Skeletal muscle cell (primary cell): ENCODE data around the gene LRRC27.
A peak's percentile ranks its signal among the peaks of the same experiment; 100 is the strongest.
"Not testable (repeated sequence)": the region's sequence is repeated elsewhere in the genome, so short reads cannot be mapped to it uniquely, and the experiment has no call there.

ENCODE experiments used
- DNase-seq: peaks from one replicate; pipeline ENCODE4 v3.0.0-alpha.2; 2010; ENCODE audit warnings: low read depth
- H3K4me3 ChIP-seq: 2 replicates; pipeline ENCODE4 v1.5.1; 2011; ENCODE audit warnings: low read depth, mild to moderate bottlenecking, control low read depth, low read length, moderate library complexity

The LRRC27 gene

DNA sequence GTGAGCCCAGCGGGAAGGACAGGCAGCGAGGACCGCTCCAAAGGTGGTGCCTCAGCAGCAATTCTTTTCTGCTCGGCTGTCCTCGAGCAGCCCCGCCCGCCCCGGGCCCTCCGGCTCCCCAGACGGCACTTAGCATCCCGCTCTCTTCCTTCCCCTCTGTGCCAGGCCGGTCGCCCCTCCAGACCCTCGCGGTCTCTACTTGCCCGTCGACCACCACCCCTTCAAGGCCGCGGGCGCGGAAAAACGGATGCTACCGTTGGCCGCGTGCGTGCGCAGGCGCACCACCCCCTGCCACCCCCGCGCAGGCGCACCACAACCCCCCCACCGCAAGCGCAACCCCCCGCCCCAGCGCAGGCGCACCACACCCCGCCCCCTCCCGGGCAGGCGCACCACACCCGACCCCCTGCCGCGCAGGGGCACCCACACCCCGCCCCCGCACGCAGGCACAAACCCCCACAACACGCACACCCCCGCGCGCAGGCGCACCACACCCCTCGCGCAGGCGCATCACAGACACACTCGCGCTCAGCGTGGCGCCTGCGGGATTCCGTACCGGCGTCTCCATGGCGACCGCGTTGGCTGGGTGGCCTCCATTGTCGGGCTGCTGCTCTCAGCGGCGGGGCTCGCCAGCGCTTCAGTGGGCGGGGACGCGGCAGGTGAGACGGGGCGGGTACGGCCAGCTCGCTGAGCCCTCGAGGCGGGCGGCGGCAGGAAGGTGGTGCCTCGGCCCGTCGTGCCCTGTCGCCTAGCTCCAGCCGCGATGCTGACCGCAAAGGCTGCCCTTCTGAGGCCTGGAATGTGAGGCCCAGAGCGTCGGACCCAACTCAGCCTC, at the start of gene LRRC27:
Gene LRRC27, plus strand, starts transcription at position 593 of the 832 bp plus-strand sequence. CDS start 1,332 bp downstream, outside the sequence.
- peak within 1 kb of the TSS; percentile 88 for H3K4me3 ChIP-seq
- DNase-seq: peak; percentile 90

DNA sequence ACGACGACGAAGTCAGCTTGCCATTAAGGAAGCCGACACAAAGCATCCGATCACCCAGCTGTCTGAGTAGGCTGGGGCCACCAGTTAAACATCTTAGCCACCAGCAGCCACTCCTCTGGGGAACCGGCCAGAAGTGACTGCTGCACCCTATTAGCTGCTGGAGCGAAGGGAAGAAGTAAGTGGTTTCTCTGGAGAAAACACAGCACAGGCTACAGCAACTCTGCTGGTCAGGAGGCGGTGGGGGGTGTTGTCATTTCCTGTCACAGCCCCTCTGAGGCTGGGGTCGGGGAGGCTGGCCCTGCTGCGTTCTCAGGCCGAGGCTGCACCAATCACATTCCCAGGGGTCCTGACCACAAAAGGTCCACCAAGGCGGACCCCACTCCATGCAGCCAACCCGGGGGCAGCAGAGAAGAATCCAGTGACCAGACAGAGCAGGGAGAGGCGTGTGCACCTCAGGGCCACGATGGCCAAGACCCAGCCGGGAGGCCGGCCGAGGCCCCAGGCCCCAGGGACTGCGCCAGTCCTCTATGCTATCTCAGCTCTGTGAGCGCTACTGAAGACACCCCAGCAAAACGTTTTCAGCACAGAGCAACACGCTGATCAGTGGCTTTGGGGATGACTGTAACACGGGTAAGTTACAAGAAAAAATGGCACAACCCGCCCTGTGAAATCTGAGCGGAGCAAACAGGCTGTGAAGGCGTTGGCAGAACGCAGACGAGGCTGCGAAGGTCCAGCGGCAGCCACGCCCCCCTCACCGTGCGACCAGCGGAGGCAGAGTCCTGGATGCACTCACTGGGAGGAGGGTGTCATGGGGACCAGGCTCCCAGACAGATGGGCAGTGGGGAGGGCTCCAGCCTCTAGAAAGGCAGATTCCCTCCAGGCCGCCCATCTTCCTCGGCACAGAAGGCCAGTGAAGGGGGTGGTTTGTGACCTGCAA, 49.1 kb upstream of the LRRC27 start:
- no peak overlapping the region for H3K4me3 ChIP-seq
- DNase-seq: no peak

DNA sequence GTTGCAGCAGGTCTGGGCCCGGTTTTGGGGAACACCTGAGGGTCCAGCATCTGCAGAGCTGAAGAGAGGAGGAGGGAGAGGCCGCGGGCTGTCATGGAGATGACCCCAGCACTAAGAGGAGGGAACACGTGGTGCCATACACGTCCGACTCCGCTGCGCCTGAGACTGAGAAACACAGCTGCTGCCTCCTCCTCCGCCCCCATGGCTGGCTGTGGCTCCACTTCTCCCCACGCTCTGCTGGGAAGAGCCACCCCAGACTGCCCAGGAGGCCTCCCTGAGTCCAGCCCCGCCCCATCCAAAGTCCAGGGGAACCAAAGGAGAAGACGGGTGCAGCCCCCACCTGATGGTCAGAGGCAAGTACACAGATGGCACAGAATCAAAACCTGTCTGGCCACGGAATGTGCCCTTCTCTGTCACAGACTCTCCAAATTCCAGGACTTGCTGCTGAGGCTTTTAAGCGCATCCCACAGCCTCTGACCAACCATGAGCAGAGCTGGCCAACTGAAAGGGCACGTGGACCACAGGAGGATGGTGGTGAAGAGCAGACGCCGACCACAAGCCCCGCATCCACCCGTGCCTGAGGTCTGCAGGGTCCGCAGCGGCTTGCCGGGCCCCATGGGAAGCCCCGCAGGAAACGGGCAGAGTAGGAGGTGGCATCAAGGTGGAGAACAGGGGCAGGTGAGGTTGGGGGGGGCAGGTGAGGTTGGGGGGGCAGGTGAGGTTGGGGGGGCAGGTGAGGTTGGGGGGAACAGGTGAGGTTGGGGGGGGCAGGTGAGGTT, 48.2 kb upstream of the LRRC27 start:
- no peak for DNase-seq
- H3K4me3 ChIP-seq: no peak overlapping the region

- DNase-seq: no peak
- H3K4me3 ChIP-seq: no peak overlapping the region
These were observed 42.6 kb upstream of the LRRC27 start for GRCh38 chr10:132289439-132289838.

DNA sequence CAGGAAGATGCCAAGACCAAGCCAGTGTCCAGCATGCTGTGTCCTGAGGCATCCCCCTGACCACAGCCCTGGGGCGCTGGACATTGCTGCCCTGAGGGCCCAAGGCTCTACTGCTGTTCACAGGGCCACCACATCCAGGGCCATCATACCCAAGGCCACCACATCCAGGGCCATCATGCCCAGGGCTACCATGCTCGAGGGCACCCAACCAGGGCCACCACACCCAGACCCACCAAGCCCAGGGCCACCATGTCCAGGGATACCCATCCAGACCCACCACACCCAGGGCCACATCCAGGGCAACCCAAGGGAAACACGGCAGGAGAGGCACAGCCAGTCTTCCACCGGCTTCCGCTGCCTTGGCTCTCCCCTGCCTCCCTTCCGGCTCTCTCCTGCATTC, 41.4 kb upstream of the LRRC27 start:
- DNase-seq: no peak

GRCh38 chr10:132291826-132292225, 40.2 kb upstream of the LRRC27 start:
- no peak for DNase-seq

More for the DNA sequence above, 41.4 kb upstream of the LRRC27 start:
- H3K4me3 ChIP-seq: no peak overlapping the region

DNA sequence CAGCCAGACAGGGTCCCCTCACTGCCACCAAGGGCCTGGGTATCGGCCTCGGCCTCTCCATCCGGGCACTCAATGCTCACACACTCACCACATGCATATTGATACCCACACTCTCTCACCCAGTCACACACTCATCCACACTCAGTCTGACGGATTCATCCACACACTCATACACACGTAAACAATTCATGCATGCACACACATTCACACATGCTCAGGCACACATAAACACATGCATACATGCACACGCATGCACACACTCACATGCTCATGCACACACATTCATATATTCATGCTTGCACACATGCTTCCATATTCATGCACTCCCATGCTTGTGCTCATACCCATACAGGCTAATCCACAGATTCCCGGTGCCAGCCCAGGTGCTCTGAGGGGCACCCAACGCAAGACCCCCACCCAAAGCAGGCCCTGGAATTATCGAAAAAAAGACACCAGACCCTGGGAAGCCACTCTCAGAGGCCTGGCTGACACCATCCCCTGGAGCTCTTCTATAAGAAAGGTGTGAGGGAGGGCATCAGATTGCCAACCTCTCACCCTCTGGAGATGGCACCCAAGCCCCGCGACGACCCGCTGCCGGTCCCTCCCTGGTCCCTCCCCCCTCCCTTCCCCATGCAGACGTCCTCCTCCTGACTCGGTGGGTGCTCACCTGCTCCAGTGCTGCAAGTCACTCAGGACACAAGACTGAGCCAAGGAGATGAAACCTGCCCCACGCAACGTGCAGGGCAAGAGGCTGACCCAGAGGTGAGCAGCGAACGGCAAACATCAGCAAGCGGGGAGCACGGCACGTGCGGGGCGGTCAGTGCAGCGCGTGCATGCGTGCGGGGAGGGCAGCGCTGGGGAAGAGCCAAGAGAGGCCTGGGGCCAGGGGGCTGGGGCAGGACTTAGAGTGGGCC, 39.4 kb upstream of the LRRC27 start:
- no peak for DNase-seq
- no peak overlapping the region for H3K4me3 ChIP-seq

More at GRCh38 chr10:132291826-132292225, 40.2 kb upstream of the LRRC27 start:
- no peak overlapping the region for H3K4me3 ChIP-seq

DNA sequence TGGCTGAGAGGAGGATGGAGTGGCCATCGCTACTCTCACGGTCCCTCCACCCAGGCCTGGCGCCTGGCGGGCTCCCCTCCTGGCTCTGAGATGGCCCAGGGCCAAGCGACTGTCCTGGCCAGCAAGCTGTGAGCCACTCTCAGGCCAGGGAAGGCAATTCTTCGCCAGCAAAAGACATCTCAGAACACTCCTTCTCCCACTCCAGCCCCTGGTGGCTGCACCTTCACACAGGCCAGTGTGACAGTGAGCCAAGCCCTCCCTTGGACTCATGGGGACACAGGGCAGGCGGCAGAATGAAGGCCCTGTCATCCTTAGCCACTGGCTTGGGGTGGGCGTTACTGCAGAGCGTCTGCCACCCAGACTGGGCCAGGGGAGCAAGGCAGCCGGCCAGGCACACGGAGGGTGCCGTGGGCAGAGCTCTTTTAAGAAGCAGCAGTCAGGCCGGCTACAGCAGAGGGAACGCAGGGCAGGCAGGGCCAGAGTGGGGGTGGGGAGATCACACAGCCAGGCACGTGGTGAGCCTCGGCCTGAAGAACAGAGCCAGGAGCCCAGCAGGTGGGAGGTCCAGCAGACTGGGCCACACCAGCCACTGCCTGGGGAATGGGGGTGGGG, 38.7 kb upstream of the LRRC27 start:
- H3K4me3 ChIP-seq: no peak overlapping the region
- DNase-seq: no peak

- no peak overlapping the region for H3K4me3 ChIP-seq
- no peak for DNase-seq
These were observed 38.0 kb upstream of the LRRC27 start for GRCh38 chr10:132293813-132294520.

DNA sequence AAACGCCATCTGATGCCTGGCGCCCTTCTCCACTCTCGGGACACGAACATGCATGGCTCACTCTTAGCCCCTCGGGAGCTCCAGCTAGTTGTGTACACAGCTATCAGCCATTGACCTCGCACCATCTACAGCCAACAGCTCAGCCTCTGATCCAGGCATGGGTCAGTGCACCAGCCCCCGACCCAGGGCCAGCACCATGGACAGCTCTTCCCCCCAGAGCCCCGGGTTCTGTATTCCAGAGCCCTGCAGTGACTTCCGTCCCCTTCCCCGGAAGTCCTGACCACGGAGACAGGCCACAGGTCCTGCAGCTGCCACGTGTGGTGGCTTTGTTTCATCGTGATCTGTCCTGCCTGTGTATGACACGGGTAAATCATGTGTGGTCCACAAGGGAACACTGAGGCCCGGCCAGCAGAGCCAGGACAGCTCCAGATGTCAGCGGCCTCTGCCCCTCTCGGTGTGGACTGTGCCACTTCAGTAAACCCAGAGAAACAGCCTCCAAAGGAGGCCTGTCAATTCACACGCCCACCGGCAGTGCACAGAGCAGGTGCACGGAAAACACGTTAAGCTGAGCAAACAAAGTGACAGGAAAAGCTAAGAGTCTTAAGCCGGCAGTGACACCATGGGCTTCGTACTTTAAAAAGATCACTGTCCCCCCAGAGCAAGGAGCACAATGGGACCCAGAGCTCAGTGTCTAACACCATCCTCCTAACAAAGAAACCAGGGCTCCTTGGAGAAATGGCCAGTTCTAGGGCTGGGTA, 37.3 kb upstream of the LRRC27 start:
- H3K4me3 ChIP-seq: no peak overlapping the region
- DNase-seq: no peak

- DNase-seq, H3K4me3 ChIP-seq: not testable (repeated sequence)
These were observed 36.5 kb upstream of the LRRC27 start for GRCh38 chr10:132295481-132295880.

- DNase-seq: no peak
- H3K4me3 ChIP-seq: no peak overlapping the region
These were observed 35.1 kb upstream of the LRRC27 start for GRCh38 chr10:132296666-132297443.

- DNase-seq: no peak
- no peak overlapping the region for H3K4me3 ChIP-seq
These were observed 34.5 kb upstream of the LRRC27 start for GRCh38 chr10:132297526-132297925.

DNA sequence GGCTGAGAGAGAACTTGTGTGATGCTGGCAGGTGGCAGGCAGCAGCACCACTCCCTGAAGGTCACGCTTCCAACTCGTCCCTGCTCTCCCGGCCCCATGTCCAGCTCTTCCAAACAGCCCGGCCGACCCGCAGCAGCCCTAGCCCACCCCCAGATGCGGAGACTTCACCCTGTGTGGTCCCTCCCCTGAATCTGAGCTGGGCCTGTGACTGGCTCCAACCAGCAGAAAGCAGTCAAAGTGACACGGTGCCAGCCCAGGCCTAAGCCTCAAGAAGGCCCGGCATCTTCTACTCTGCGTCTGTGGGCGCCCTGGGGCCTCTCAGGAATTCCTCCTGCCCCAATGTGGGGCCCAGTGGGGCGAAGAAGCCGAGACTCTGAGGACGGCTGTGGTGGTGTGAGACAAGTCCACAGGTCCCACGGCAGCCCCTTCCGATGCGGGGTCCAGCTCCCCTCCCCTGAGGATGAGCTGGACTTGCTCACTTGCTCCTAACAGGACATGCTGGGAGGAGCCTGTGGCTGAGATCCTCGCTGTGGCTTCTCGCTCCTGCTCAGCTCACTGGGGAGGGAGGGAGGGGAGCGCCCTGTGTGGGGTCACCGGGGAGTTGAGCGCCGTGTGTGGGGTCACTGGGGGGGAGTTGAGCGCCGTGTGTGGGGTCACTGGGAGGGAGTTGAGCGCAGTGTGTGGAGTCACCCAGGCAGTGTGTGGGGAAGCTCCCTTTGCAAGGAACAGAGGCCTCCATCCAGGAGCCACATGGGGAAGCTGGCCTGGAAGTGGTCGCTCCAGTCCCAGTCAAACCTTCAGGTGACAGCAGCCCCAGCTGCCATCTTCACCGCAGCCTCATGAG, 33.7 kb upstream of the LRRC27 start:
- no peak overlapping the region for H3K4me3 ChIP-seq
- no peak for DNase-seq
